Skeletal muscle tissue (tissue), 4 donors: ENCODE data around the gene RPTOR. TPM values are rescaled to one million over a fixed set of nuclear protein-coding genes. Genes with fewer than 3 reads are reported as not detected.

Source experiments
- H3K27ac ChIP-seq: one replicate; pipeline ENCODE4 v1.7.0; 2013; ENCODE audit warnings: mild to moderate bottlenecking, low read depth, low read length, inconsistent platforms
- H3K27me3 ChIP-seq, 3 donors: one replicate each; pipeline ENCODE4 v1.7.0; 2013; ENCODE audit warnings: low read length in 3 of 3; ENCODE audit not compliant: control insufficient read depth in 3 of 3, insufficient read depth in 3 of 3
- H3K36me3 ChIP-seq, 3 donors: one replicate each; pipeline ENCODE4 v1.7.0; 2013; ENCODE audit warnings: low read length in 3 of 3; ENCODE audit not compliant: control insufficient read depth in 3 of 3, insufficient read depth in 3 of 3
- H3K4me1 ChIP-seq, 3 donors: one replicate each; pipeline ENCODE4 v1.7.0; 2013; ENCODE audit warnings: low read length in 3 of 3, mild to moderate bottlenecking in 3 of 3; ENCODE audit not compliant: control insufficient read depth in 3 of 3, insufficient read depth in 3 of 3
- H3K4me3 ChIP-seq, 3 donors: one replicate each; pipeline ENCODE4 v1.7.0; 2013; ENCODE audit warnings: low read length in 3 of 3
- H3K9ac ChIP-seq, 3 donors: one replicate each; pipeline ENCODE4 v1.7.0; 2013; ENCODE audit warnings: low read length in 3 of 3, mild to moderate bottlenecking in 3 of 3, moderate library complexity in 2 of 3, low read depth in 1 of 3
- H3K9me3 ChIP-seq, 3 donors: one replicate each; pipeline ENCODE4 v1.7.0; 2013; ENCODE audit warnings: low read length in 3 of 3; ENCODE audit not compliant: control insufficient read depth in 3 of 3
- total RNA-seq: library from RNA; depleted of rRNA; stranded (reverse); fragments of >200 nt; gene quantifications from one replicate; pipeline ENCODE4 v1.2.3, GENCODE V29; 2014
- donor health status: Osteomylitis.

Gene RPTOR
- total RNA-seq, 1 donor from 2014 or later: 24.5 TPM

- Histone ChIP-seq H3K27me3 (no peaks in the 10 kb centered on the region), H3K36me3 (no peaks in the 10 kb centered on the region), H3K4me1 (peaks cover 0 to 9% (median 1%) of the 10 kb centered on the region in 3 donors), H3K9ac (no peak overlapping the region), H3K27ac (no peak overlapping the region), H3K9me3 (no peaks in the 10 kb centered on the region), H3K4me3 (no peak overlapping the region)
Measured at GRCh38 chr17:80588702-80589383, 44.2 kb downstream of the RPTOR start.

GRCh38 chr17:80591788-80592187, 47.1 kb downstream of the RPTOR start:
- Histone ChIP-seq H3K9ac (no peak overlapping the region), H3K36me3 (no peaks in the 10 kb centered on the region), H3K9me3 (no peaks in the 10 kb centered on the region), H3K4me1 (peaks cover under 1 to 9% (median 6%) of the 10 kb centered on the region in 3 donors), H3K4me3 (no peak overlapping the region), H3K27ac (no peak overlapping the region), H3K27me3 (no peaks in the 10 kb centered on the region)

- H3K27ac ChIP-seq: no peak overlapping the region
- no peaks in the 10 kb centered on the region for H3K27me3 ChIP-seq
- no peak overlapping the region for H3K4me3 ChIP-seq
- no peak overlapping the region for H3K9ac ChIP-seq
- no peaks in the 10 kb centered on the region for H3K36me3 ChIP-seq
- no peaks in the 10 kb centered on the region for H3K9me3 ChIP-seq
- H3K4me1 ChIP-seq: peaks cover 5 to 13% (median 11%) of the 10 kb centered on the region in 3 donors
Measured at GRCh38 chr17:80592243-80592642, 47.6 kb downstream of the RPTOR start.

- H3K9ac ChIP-seq: no peak overlapping the region
- no peaks in the 10 kb centered on the region for H3K36me3 ChIP-seq
- peaks cover 5 to 18% (median 14%) of the 10 kb centered on the region in 3 donors for H3K4me1 ChIP-seq
- no peak overlapping the region for H3K4me3 ChIP-seq
- H3K9me3 ChIP-seq: no peaks in the 10 kb centered on the region
- H3K27me3 ChIP-seq: no peaks in the 10 kb centered on the region
- H3K27ac ChIP-seq: no peak overlapping the region
Measured at GRCh38 chr17:80593181-80593580, 48.5 kb downstream of the RPTOR start.

GRCh38 chr17:80594431-80595269, 50.0 kb downstream of the RPTOR start:
- Histone ChIP-seq H3K4me3 (no peak overlapping the region), H3K9me3 (no peaks in the 10 kb centered on the region), H3K36me3 (no peaks in the 10 kb centered on the region), H3K9ac (no peak overlapping the region), H3K27ac (no peak overlapping the region), H3K27me3 (no peaks in the 10 kb centered on the region), H3K4me1 (peaks cover 12 to 25% (median 21%) of the 10 kb centered on the region in 3 donors)

- Histone ChIP-seq H3K9ac (peak overlapping the region in 1 of 3 donors; percentile 45), H3K36me3 (no peaks in the 10 kb centered on the region), H3K4me3 (no peak overlapping the region), H3K27me3 (no peaks in the 10 kb centered on the region), H3K27ac (no peak overlapping the region), H3K9me3 (no peaks in the 10 kb centered on the region), H3K4me1 (peaks cover 13 to 27% (median 26%) of the 10 kb centered on the region in 3 donors)
Measured at GRCh38 chr17:80596760-80597608, 52.3 kb downstream of the RPTOR start.

- H3K36me3 ChIP-seq: no peaks in the 10 kb centered on the region
- H3K27me3 ChIP-seq: no peaks in the 10 kb centered on the region
- peaks cover 13 to 27% (median 26%) of the 10 kb centered on the region in 3 donors for H3K4me1 ChIP-seq
- H3K9me3 ChIP-seq: no peaks in the 10 kb centered on the region
- no peak overlapping the region for H3K9ac ChIP-seq
- H3K4me3 ChIP-seq: no peak overlapping the region
- H3K27ac ChIP-seq: no peak overlapping the region
Measured at GRCh38 chr17:80598813-80599545, 54.3 kb downstream of the RPTOR start.

GRCh38 chr17:80599546-80600305, 55.1 kb downstream of the RPTOR start:
- no peak overlapping the region for H3K27ac ChIP-seq
- H3K9ac ChIP-seq: peak overlapping the region in 1 of 3 donors; percentile 8

GRCh38 chr17:80601146-80601545, 56.5 kb downstream of the RPTOR start:
- Histone ChIP-seq H3K4me3 (no peak overlapping the region), H3K4me1 (peaks cover 13 to 24% (median 17%) of the 10 kb centered on the region in 3 donors), H3K27ac (no peak overlapping the region), H3K36me3 (no peaks in the 10 kb centered on the region), H3K9me3 (no peaks in the 10 kb centered on the region), H3K9ac (no peak overlapping the region), H3K27me3 (no peaks in the 10 kb centered on the region)

More at GRCh38 chr17:80599546-80600305, 55.1 kb downstream of the RPTOR start:
- Histone ChIP-seq H3K4me1 (peaks cover 13 to 27% (median 21%) of the 10 kb centered on the region in 3 donors), H3K9me3 (no peaks in the 10 kb centered on the region), H3K27me3 (no peaks in the 10 kb centered on the region), H3K4me3 (no peak overlapping the region), H3K36me3 (no peaks in the 10 kb centered on the region)
